A172 (cell line): Measurements from ENCODE around the gene OCA2. TPM values are rescaled to one million over a fixed set of nuclear protein-coding genes. Genes with fewer than 3 reads are reported as not detected.

Experiments
- DNase-seq: peaks from one replicate; pipeline ENCODE4 v3.0.0-alpha.2; 2015; ENCODE audit warnings: low spot score
- total RNA-seq: library from RNA; depleted of rRNA; stranded (reverse); fragments of >200 nt; shearing (Covaris generic); gene quantifications from 2 replicates; pipeline ENCODE4 v1.2.3, GENCODE V29; 2014

Gene OCA2
- total RNA-seq, 1 experiment from 2014 or later = not detected

GRCh38 chr15:28120359-28120640 is 21.2 kb upstream of the OCA2 start:
- DNase-seq = no peak

- no peak for DNase-seq
Measured at GRCh38 chr15:28118531-28118930, 19.4 kb upstream of the OCA2 start.

- no peak for DNase-seq
Measured at GRCh38 chr15:28118083-28118482, 19.0 kb upstream of the OCA2 start.

- no peak for DNase-seq
Measured at GRCh38 chr15:28117432-28117990, 18.4 kb upstream of the OCA2 start.

- DNase-seq = no peak
Measured at GRCh38 chr15:28116521-28117431, 17.7 kb upstream of the OCA2 start.

- DNase-seq = no peak
Measured at GRCh38 chr15:28115871-28116270, 16.8 kb upstream of the OCA2 start.

GRCh38 chr15:28114721-28115622 is 15.9 kb upstream of the OCA2 start:
- DNase-seq = no peak

GRCh38 chr15:28114114-28114455 is 15.0 kb upstream of the OCA2 start:
- DNase-seq = no peak

- DNase-seq = no peak
Measured at GRCh38 chr15:28113394-28114113, 14.4 kb upstream of the OCA2 start.

- DNase-seq = no peak
Measured at GRCh38 chr15:28112962-28113361, 13.8 kb upstream of the OCA2 start.

GRCh38 chr15:28112101-28112760 is 13.1 kb upstream of the OCA2 start:
- DNase-seq = no peak

GRCh38 chr15:28111543-28111942 is 12.4 kb upstream of the OCA2 start:
- DNase-seq = no peak

- DNase-seq = no peak
Measured at GRCh38 chr15:28110481-28110881, 11.4 kb upstream of the OCA2 start.

- no peak for DNase-seq
Measured at GRCh38 chr15:28109626-28110455, 10.7 kb upstream of the OCA2 start.

GRCh38 chr15:28107904-28108275 is 8.8 kb upstream of the OCA2 start:
- DNase-seq = no peak

- no peak for DNase-seq
Measured at GRCh38 chr15:28107111-28107903, 8.2 kb upstream of the OCA2 start.

- DNase-seq = no peak
Measured at GRCh38 chr15:28106294-28107110, 7.4 kb upstream of the OCA2 start.

- no peak for DNase-seq
Measured at GRCh38 chr15:28105793-28106192, 6.7 kb upstream of the OCA2 start.

- no peak for DNase-seq
Measured at GRCh38 chr15:28105224-28105791, 6.2 kb upstream of the OCA2 start.
